Measurements from ENCODE around the gene TRIM13. TPM values are rescaled to one million over a fixed set of nuclear protein-coding genes. Genes with fewer than 3 reads are reported as not detected.

The TRIM13 gene
- total and polyA plus RNA-seq, 5 donors: 14.0 to 25.4 (median 19.9) TPM

DNA sequence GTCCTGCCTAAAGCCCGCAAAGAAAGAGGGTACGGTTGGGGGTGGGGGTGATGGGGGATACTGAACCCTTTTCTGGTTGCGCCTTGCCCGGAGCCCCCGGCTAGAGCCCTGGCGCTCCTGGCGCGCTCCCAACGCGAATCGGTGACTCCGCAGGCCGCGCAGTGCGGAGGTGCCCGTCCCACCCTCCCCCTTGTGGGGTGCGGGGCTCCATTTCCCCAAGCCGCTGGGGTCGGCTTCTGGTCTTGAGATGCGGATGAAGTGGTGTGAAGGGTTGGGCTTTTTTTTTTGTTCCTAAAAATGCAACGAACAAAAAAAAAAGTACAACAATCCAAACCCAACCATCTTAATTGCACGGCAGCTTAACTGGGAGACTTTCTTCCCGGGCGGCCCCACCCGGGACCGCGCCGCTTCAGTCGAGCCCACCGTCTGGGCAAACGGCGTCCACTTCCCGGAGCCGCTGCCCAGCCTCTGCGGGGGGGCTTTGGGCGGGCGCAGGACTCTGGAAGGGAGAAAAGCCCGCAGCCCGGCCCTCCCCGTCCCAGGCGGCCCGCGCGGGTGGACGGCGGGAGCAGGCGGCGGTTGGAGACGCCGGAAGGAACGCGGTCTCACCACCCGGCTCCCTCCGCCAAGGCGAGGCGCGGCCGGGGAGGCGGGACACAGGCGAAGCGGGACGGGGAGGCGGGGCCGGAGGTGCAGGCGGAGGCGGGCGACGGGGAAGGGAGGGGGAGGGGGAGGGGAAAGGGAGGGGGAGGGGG lies 504 bp upstream of the TRIM13 start:
- peak; percentile 94 to 96 for ATAC-seq
- Histone ChIP-seq H3K4me3 (ENCODE audit: low read length) (peak overlapping the region; percentile 89), H3K27me3 (ENCODE audit: control insufficient read depth, insufficient read depth) (no peaks in the 10 kb centered on the region), H3K27ac (ENCODE audit: low read length) (peak overlapping the region; percentile 90), H3K9me3 (ENCODE audit: control insufficient read depth, low read length) (no peaks in the 10 kb centered on the region), H3K4me1 (ENCODE audit: control insufficient read depth, insufficient read depth, low read length) (no peaks in the 10 kb centered on the region)
- peak; percentile 96 to 98 (median 98) for DNase-seq
- intact Hi-C loops (cut with DNase I): loop anchor here in 2 of 4 donors (5.0 to 10.0 kb wide), 2 partner anchors 86 to 528 kb away; no protein-coding TSS in a partner anchor
- under 1% methylated on average over 59 of the region's 68 CpGs for WGBS

DNA sequence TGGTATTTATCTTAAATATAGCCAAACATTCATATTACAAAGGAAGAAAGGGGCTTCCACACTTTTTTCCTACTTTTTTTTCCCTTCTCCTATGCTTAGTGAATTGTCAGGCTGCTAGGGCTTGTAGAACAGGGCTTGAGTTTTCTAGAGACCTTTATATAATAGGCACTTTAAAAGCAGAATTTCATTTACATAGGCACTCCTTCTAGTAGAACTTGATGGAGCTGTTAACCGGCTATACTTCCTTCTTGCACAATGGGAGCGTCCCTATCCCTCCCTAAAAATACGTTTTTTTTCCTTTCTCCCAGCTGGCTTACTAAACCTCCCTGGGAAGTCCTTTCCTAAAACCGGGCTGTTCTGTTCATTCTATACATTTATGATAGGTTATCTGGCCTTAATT lies 1.1 kb downstream of the TRIM13 start:
- no peak overlapping the region for H3K27ac ChIP-seq (ENCODE audit: low read length)
- H3K9me3 ChIP-seq (ENCODE audit: control insufficient read depth, low read length): no peaks in the 10 kb centered on the region
- no peaks in the 10 kb centered on the region for H3K27me3 ChIP-seq (ENCODE audit: control insufficient read depth, insufficient read depth)
- intact Hi-C loops (cut with DNase I): loop anchor here in 2 of 4 donors (5.0 to 10.0 kb wide), 2 partner anchors 84 to 527 kb away; no protein-coding TSS in a partner anchor
- DNase-seq: no peak
- WGBS: 12% methylated on average over 4 of the region's 4 CpGs
- H3K4me1 ChIP-seq (ENCODE audit: control insufficient read depth, insufficient read depth, low read length): no peaks in the 10 kb centered on the region
- ATAC-seq: no peak
- peak overlapping the region; percentile 69 for H3K4me3 ChIP-seq (ENCODE audit: low read length)

DNA sequence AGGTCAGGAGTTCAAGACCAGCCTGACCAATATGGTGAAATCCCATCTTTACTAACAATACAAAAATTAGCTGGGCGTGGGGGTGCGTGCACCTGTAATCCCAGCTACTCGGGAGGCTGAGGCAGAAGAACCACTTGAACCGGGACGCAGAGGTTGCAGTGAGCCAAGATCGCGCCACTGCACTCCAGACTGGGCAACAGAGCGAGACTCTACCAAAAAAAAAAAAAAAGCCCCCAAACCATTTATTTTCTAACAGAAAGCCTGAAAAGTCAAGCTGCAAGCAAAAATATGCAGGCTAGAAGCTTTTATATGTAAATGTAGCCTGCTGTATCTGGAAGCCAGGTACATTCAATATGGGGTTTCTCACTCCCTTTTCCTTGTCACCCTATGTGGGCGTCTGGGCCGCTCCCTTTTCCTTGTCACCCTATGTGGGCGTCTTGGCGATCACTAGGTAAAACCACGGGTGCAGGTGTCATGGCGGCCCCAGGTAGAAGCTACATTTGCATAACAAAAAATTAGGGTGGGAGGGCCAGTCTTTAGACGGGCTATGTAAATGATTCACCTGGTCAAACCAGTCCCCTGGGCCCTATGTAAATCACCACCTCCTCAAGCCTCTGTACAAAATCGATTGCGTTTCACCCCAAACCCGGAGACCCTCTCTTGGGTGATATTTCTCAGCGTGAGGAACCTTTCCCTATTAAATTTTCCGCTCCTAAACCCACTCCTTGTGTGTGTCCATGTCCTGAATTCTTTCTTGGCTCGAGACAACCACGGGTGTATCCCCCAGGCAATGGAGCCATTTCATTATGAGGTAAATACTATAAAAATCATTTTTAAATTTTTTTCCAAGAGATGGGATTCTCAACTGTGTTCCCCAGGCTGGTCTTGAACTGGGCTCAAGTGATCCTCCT lies 2.1 kb downstream of the TRIM13 start:
- intact Hi-C loops (cut with DNase I): loop anchor here in 2 of 4 donors (5.0 to 10.0 kb wide), 2 partner anchors 83 to 526 kb away; no protein-coding TSS in a partner anchor
- H3K4me3 ChIP-seq (ENCODE audit: low read length): no peak overlapping the region

DNA sequence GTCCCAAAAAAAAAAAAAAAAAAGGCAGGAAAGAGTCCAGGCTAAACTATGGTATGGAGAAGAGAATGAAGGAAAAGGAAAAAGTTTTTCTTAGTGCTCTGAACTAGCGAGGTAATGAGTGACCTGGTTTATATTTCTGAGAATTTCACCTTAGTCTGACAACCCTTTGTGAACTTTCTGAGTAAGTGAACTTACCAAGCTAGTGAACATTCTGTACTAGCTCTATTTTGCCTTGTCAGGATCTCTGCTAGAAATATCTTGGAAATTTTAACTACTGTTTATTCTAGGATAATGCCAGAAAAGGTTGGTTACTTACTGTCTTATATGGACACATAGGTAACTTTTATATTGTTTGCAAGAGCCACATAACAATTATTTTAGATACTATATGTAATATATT lies 4.4 kb downstream of the TRIM13 start:
- intact Hi-C loops (cut with DNase I): loop anchor here in 1 of 4 donors (10.0 kb wide), 1 partner anchor 64 kb away; no protein-coding TSS in a partner anchor
- no peaks in the 10 kb centered on the region for H3K9me3 ChIP-seq (ENCODE audit: control insufficient read depth, low read length)
- no peaks in the 10 kb centered on the region for H3K4me1 ChIP-seq (ENCODE audit: control insufficient read depth, insufficient read depth, low read length)
- DNase-seq: no peak
- WGBS: 76% methylated on average over 1 of the region's 1 CpG
- no peaks in the 10 kb centered on the region for H3K27me3 ChIP-seq (ENCODE audit: control insufficient read depth, insufficient read depth)
- no peak overlapping the region for H3K4me3 ChIP-seq (ENCODE audit: low read length)
- no peak overlapping the region for H3K27ac ChIP-seq (ENCODE audit: low read length)
- ATAC-seq: no peak

More for the DNA sequence above, 2.1 kb downstream of the TRIM13 start:
- Histone ChIP-seq H3K9me3 (ENCODE audit: control insufficient read depth, low read length) (no peaks in the 10 kb centered on the region), H3K4me1 (ENCODE audit: control insufficient read depth, insufficient read depth, low read length) (no peaks in the 10 kb centered on the region), H3K27me3 (ENCODE audit: control insufficient read depth, insufficient read depth) (no peaks in the 10 kb centered on the region), H3K27ac (ENCODE audit: low read length) (no peak overlapping the region)
- WGBS: 79% methylated on average over 22 of the region's 22 CpGs
- DNase-seq (no peak), ATAC-seq (no peak)

DNA sequence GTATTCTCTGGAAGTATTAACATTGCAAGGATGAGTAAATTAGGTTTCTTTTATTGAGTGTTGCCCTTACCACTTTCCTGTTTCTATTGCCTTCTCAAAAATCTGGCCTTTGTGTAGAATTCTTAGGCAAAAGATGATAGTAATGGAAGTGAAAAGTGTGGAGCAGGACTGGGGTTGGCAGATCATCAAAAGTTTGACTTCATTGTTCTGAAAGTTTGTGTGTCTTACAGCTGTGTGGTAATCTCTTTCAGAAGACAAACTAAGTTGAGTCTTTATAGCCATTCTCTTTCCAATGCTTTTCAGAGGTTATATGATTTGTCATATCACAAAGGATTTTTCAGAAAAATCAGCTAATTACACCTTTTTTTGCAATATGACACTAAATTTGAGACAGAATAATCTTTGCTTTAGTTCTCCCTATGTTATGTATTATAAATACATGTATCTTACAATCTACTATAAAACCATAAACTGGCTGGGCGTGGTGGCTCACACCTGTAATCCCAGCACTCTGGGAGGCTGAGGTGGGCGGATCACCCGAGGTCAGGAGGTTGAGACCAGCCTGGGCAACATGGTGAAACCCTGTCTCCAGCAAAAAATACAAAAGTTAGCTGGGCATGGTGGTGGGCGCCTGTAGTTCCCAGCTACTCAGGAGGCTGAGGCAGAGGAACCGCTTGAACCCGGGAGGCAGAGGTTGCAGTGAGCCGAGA lies 9.7 kb downstream of the TRIM13 start:
- Histone ChIP-seq H3K4me3 (ENCODE audit: low read length) (no peak overlapping the region), H3K27me3 (ENCODE audit: control insufficient read depth, insufficient read depth) (no peaks in the 10 kb centered on the region), H3K4me1 (ENCODE audit: control insufficient read depth, insufficient read depth, low read length) (no peaks in the 10 kb centered on the region), H3K27ac (ENCODE audit: low read length) (no peak overlapping the region), H3K9me3 (ENCODE audit: control insufficient read depth, low read length) (no peaks in the 10 kb centered on the region)
- 98% methylated on average over 7 of the region's 7 CpGs for WGBS
- intact Hi-C loops (cut with DNase I): loop anchor here in 1 of 4 donors (10.0 kb wide), 1 partner anchor 58 kb away; no protein-coding TSS in a partner anchor
- DNase-seq (no peak), ATAC-seq (no peak)

DNA sequence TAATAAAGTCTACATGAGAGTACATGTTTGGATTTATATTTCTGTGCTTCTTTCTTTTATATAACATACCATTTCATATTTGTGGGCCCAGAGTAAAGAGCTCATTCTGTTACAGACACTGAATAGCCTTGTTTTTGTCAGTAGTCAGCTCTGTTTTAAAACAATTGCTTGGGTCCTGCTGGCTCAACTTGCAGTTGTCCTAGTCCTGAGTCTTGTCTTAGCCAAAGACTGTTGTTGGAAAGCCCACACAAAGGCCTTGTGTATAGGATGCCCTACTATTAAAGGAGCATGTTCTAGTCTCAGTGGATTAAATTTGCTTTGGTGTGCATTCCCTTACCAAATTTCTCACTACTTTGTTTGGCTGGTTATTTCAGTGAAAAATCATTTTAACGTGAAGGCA lies 14.6 kb downstream of the TRIM13 start:
- 88% methylated on average over 1 of the region's 1 CpG for WGBS
- H3K27me3 ChIP-seq (ENCODE audit: control insufficient read depth, insufficient read depth): no peaks in the 10 kb centered on the region
- DNase-seq (no peak), ATAC-seq (no peak)
- no peak overlapping the region for H3K4me3 ChIP-seq (ENCODE audit: low read length)
- peaks cover 1% of the 10 kb centered on the region for H3K4me1 ChIP-seq (ENCODE audit: control insufficient read depth, insufficient read depth, low read length)
- H3K9me3 ChIP-seq (ENCODE audit: control insufficient read depth, low read length): no peaks in the 10 kb centered on the region
- intact Hi-C loops (cut with DNase I): no loop called here
- H3K27ac ChIP-seq (ENCODE audit: low read length): no peak overlapping the region

DNA sequence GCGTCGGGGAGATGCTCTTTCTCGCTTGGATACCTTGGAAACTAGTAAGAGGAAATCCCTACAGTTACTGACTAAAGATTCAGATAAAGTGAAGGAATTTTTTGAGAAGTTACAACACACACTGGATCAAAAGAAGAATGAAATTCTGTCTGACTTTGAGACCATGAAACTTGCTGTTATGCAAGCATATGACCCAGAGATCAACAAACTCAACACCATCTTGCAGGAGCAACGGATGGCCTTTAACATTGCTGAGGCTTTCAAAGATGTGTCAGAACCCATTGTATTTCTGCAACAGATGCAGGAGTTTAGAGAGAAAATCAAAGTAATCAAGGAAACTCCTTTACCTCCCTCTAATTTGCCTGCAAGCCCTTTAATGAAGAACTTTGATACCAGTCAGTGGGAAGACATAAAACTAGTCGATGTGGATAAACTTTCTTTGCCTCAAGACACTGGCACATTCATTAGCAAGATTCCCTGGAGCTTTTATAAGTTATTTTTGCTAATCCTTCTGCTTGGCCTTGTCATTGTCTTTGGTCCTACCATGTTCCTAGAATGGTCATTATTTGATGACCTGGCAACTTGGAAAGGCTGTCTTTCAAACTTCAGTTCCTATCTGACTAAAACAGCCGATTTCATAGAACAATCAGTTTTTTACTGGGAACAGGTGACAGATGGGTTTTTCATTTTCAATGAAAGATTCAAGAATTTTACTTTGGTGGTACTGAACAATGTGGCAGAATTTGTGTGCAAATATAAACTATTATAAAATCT lies 15.7 kb downstream of the TRIM13 start:
- Histone ChIP-seq H3K9me3 (ENCODE audit: control insufficient read depth, low read length) (no peaks in the 10 kb centered on the region), H3K27ac (ENCODE audit: low read length) (no peak overlapping the region), H3K4me1 (ENCODE audit: control insufficient read depth, insufficient read depth, low read length) (peaks cover 1% of the 10 kb centered on the region), H3K27me3 (ENCODE audit: control insufficient read depth, insufficient read depth) (no peaks in the 10 kb centered on the region), H3K4me3 (ENCODE audit: low read length) (no peak overlapping the region)
- intact Hi-C loops (cut with DNase I): no loop called here
- DNase-seq (no peak), ATAC-seq (no peak)
- WGBS: 94% methylated on average over 6 of the region's 6 CpGs

DNA sequence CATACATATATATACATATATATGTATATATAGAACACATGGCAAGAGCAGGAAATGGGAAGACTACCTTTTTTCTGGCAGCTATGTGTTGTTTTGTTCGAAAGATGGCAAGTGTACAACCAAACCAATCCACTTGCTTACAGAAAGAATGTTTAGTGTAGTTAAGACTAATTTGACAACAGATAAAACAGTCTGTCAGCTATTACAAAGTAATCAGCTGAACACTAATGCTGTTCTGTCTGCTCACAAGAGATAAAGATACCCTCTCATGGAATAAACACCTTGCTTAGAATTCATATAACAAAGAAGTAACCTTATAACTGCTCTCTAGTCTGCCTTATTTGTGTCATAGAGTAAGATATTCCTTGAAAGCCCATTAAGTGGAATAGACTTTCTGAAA lies 17.5 kb downstream of the TRIM13 start:
- H3K9me3 ChIP-seq (ENCODE audit: control insufficient read depth, low read length): no peaks in the 10 kb centered on the region
- WGBS: 72% methylated on average over 1 of the region's 1 CpG
- no peak overlapping the region for H3K4me3 ChIP-seq (ENCODE audit: low read length)
- no peak overlapping the region for H3K27ac ChIP-seq (ENCODE audit: low read length)
- no peak for DNase-seq
- H3K4me1 ChIP-seq (ENCODE audit: control insufficient read depth, insufficient read depth, low read length): peaks cover 1% of the 10 kb centered on the region
- no peaks in the 10 kb centered on the region for H3K27me3 ChIP-seq (ENCODE audit: control insufficient read depth, insufficient read depth)
- ATAC-seq: no peak
- intact Hi-C loops (cut with DNase I): no loop called here

DNA sequence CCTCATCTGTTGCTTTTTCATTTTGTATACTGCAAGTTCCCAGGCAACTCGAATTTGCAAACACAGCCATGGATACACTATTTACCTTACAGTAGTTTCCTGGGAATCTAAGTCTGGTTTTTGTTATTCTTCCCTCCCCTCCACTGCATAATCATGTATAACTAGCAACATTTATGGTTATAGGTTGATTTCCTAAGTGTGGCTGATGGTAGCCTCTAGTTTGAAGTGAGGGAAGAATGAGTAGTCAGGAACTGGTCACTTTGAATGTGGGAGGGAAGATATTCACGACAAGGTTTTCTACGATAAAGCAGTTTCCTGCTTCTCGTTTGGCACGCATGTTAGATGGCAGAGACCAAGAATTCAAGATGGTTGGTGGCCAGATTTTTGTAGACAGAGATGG lies 18.4 kb downstream of the TRIM13 start, which contains the start of gene KCNRG:
Gene KCNRG (plus strand): TSS at position 187 of the 400 bp plus-strand sequence. CDS start 50 bp downstream, at position 237.
- ATAC-seq: peak in 1 of 2 donors; percentile 35
- Histone ChIP-seq H3K4me1 (ENCODE audit: control insufficient read depth, insufficient read depth, low read length) (peaks cover 1% of the 10 kb centered on the region), H3K27ac (ENCODE audit: low read length) (no peak within 1 kb of the TSS), H3K9me3 (ENCODE audit: control insufficient read depth, low read length) (no peaks in the 10 kb centered on the region), H3K4me3 (ENCODE audit: low read length) (no peak within 1 kb of the TSS), H3K27me3 (ENCODE audit: control insufficient read depth, insufficient read depth) (no peaks in the 10 kb centered on the region)
- DNase-seq: no peak
- 29% methylated on average over 5 of the region's 5 CpGs for WGBS
- intact Hi-C loops (cut with DNase I): no loop called here

DNA sequence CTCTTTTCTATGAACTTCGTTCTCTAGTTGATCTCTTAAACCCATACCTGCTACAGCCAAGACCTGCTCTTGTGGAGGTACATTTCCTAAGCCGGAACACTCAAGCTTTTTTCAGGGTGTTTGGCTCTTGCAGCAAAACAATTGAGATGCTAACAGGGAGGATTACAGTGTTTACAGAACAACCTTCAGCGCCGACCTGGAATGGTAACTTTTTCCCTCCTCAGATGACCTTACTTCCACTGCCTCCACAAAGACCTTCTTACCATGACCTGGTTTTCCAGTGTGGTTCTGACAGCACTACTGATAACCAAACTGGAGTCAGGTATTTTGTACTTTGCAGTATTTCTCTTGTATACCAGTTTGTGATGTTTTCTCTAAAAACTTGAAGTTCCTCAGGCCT lies 18.9 kb downstream of the TRIM13 start:
- Histone ChIP-seq H3K9me3 (ENCODE audit: control insufficient read depth, low read length) (no peaks in the 10 kb centered on the region), H3K27ac (ENCODE audit: low read length) (no peak overlapping the region), H3K4me3 (ENCODE audit: low read length) (no peak overlapping the region), H3K4me1 (ENCODE audit: control insufficient read depth, insufficient read depth, low read length) (peaks cover 1% of the 10 kb centered on the region), H3K27me3 (ENCODE audit: control insufficient read depth, insufficient read depth) (no peaks in the 10 kb centered on the region)
- DNase-seq (peak in 1 of 3 donors; percentile 10), ATAC-seq (peak in 1 of 2 donors; percentile 43)
- WGBS: 71% methylated on average over 4 of the region's 4 CpGs
- intact Hi-C loops (cut with DNase I): no loop called here
